ENCODE data around the gene GIMD1.
"Not testable (repeated sequence)": the region's sequence is repeated elsewhere in the genome, so short reads cannot be mapped to it uniquely, and the experiment has no call there.

Gene GIMD1

DNA sequence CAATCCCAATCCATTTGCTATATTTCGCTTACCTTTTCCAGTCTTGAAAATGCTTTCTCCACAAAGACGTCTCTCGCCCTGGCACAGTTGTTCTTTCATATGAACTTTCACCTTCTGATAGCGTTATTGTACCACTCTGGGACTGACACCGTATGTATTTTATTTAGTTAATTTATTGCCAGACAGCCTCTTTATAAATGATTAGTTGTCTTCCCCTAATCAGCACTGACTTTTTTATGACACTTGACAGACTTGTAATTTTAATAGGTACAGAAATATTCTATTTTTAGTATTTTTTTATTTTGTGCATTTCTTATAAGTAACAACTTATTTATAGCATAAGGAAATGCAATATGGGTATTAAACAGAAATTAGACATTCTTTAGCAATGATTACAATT is at the start of gene GIMD1:
Gene GIMD1, minus strand, starts transcription at position 101 of the 400 bp plus-strand sequence. CDS start 1,343 bp downstream, outside the sequence.
- DNase-seq (ENCODE audit: extremely low read depth, low read depth): no peak
- TF ChIP-seq, protein P1, sequence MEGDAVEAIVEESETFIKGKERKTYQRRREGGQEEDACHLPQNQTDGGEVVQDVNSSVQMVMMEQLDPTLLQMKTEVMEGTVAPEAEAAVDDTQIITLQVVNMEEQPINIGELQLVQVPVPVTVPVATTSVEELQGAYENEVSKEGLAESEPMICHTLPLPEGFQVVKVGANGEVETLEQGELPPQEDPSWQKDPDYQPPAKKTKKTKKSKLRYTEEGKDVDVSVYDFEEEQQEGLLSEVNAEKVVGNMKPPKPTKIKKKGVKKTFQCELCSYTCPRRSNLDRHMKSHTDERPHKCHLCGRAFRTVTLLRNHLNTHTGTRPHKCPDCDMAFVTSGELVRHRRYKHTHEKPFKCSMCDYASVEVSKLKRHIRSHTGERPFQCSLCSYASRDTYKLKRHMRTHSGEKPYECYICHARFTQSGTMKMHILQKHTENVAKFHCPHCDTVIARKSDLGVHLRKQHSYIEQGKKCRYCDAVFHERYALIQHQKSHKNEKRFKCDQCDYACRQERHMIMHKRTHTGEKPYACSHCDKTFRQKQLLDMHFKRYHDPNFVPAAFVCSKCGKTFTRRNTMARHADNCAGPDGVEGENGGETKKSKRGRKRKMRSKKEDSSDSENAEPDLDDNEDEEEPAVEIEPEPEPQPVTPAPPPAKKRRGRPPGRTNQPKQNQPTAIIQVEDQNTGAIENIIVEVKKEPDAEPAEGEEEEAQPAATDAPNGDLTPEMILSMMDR (IDR thresholded peaks at IDR 0.05; ENCODE audit: low read depth, low read length): no peak

DNA sequence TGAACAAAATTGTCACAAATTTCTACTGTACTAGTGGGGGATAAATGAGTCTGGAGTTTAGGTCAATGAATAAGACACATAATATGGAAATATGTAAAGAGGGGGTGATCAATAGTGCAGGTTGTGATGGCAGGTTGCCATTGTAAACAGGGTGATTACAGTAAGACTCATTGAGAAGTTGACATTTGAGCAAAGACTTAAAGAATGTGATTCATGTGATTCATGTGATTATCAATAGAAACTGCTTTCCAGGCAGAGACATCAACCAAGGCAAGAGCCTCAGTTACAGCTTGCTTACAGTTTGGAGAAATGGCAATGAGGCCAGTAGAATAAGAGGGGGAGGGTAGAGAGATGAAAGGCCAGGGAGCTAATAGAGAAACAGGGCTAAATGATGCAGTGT is 45.8 kb upstream of the GIMD1 start:
- no peak for DNase-seq (ENCODE audit: extremely low read depth, low read depth)
- TF ChIP-seq, protein P1 (IDR thresholded peaks at IDR 0.05; ENCODE audit: low read depth, low read length): no peak

DNA sequence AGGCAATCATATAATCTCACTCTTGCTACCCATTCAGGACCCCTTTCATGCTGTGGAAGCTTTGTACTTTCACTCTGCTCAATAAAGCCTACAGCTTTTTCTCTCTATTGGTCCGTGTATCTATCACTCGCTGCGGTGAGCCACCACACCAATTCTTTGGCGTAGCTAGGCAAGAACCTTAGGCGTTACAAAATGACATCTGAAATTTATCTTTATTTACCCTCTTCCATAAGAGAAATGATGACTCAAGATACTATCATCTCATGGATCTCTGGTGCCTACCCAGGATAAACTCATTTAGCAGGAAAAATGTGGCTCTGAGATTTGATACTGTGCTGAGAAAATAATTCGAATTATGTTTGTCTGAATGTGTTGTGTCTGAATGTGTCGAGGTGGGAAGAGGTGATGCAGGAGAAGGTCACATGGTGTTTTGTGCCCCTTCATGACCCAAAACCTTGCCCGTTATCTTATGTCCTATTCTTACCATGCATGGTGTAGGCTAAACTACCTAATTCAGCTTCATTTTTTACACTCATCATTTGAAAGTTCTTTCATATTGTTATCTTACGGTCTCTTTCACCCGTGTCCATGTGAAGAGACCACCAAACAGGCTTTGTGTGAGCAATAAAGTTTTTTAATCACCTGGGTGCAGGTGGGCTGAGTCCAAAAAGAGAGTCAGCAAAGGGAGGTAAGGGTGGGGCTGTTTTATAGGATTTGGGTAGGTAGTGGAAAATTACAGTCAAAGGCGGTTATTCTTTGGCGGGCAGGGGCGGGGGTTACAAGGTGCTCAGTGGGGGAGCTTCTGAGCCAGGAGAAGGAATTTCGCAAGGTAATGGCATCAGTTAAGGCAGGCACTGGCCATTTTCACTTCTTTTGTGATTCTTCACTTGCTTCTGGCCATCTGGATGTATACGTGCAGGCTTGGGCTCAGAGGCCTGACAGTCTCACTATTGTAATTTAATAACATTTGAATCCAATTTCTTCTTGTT is 41.6 kb upstream of the GIMD1 start:
- TF ChIP-seq, protein P1 (IDR thresholded peaks at IDR 0.05; ENCODE audit: low read depth, low read length): no peak
- DNase-seq (ENCODE audit: extremely low read depth, low read depth): no peak

DNA sequence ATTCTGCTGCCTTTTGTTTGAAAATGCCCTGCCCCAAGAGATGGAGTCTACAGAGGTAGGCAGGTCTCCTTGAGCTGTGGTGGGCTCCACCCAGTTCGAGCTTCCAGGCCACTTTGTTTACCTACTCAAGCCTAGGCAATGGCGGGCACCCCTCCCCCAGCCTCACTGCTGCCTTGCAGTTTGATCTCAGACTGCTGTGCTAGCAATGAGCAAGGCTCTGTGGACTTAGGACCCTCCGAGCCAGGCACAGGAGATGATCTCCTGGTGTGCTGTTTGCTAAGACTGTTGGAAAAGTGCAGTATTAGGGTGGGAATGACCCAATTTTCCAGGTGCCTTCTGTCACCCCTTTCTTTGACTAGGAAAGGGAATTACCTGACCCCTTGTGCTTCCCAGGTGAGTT is 39.4 kb upstream of the GIMD1 start:
- not testable (repeated sequence) for DNase-seq (ENCODE audit: extremely low read depth, low read depth)

DNA sequence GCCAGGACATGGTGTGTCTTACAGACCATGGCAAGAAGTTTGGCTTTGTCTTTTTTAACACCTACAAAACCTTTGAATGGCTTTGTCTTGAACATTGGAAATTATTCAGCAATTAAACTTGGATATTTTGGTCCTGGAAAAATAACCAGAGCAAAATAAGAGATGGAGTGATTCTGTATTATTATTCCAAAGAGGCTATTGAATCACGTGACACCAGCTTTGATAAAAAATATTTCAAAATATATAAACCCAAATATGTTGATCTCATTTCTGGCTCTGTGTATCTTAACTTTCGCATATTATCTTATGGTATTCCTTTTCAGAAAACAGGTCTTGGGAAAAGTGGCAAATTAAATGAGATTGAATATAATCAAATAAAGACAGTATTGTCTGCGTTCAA is 32.6 kb upstream of the GIMD1 start:
- no peak for DNase-seq (ENCODE audit: extremely low read depth, low read depth)
- TF ChIP-seq, protein P1 (IDR thresholded peaks at IDR 0.05; ENCODE audit: low read depth, low read length): no peak

DNA sequence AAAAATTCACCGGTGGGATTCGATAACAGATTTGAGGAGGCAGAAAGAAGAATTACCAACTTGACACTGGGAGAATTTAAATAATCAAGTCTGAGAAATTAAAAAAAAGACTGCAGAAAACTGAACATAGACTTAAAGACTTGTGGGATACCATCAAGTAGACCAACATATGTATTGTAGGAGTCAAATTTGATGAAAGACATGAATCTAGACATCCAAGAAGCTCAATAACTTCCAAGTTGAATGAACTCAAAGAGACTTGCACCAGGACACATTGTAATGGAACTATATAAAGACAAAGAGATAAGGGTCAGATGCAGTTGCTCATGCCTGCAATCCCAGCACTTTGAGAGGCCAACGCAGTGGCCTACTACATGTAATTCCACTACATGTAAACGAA is 30.3 kb upstream of the GIMD1 start:
- DNase-seq (ENCODE audit: extremely low read depth, low read depth): not testable (repeated sequence)

DNA sequence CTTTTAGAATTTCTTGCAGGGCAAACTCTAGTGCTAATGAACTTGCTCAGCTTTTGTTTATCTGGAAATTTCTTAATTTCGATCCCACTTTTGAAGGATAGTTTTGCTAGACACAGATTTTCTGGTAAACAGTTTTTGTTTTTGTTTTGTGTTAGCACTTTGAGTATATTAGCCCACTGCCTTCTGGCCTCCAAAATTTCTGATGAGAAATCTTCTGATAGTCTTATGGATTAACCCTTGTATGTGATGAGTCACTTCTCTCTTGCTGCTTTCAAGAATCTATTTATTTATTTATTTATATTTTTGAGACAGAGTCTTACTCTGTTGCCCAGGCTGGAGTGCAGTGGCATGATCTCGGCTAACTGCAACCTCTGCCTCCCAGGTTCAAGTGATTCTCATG is 27.0 kb upstream of the GIMD1 start:
- TF ChIP-seq, protein P1 (IDR thresholded peaks at IDR 0.05; ENCODE audit: low read depth, low read length): no peak
- no peak for DNase-seq (ENCODE audit: extremely low read depth, low read depth)

DNA sequence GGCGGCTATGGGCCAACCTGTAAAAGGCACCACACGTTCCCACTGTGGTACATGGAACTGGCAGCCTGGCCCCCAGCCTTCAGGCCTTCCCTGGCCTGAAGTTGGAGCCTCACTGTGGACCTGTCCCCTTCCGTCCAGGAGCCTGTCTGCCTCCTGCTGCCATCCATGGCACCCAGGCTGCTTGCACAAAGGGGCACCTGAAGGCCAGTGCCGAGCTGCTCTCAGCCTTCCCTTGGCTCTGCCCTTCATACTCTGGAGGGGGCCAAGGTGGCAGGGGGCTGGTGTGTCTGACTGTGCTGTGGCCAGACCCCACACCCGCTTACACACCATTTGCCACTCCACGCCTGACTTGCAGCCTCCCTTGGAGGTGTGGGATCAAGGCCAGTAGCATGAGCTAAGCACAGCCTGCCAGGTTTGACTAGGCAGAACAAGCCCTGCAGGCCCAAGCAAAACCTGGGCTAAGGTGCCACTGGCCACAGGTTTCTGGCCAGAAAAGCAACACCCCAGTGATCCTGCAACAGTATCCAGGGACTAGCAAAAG is 17.3 kb upstream of the GIMD1 start:
- TF ChIP-seq, protein P1 (IDR thresholded peaks at IDR 0.05; ENCODE audit: low read depth, low read length): no peak
- no peak for DNase-seq (ENCODE audit: extremely low read depth, low read depth)
